Measurements from ENCODE around the gene LGALS9. TPM values are rescaled to one million over a fixed set of nuclear protein-coding genes. Genes with fewer than 3 reads are reported as not detected.
"Not testable (repeated sequence)": the region's sequence is repeated elsewhere in the genome, so short reads cannot be mapped to it uniquely, and the experiment has no call there.

The LGALS9 gene
- total RNA-seq, 1 donor from 2014 or later = 0.54 TPM

GRCh38 chr17:27654654-27655524 is 23.9 kb downstream of the LGALS9 start:
- H3K4me2 ChIP-seq = no peak overlapping the region
- H2AFZ ChIP-seq (replicated peaks) = peak overlapping the region; percentile 84
- no peak overlapping the region for H3K9ac ChIP-seq
- DNase-seq (ENCODE audit: low spot score) = peak; percentile 86
- Mint-ChIP-seq H3K4me3 (no peak overlapping the region), H3K27ac (no peak overlapping the region), H3K36me3 (no peaks in the 10 kb centered on the region), H3K9me3 (no peaks in the 10 kb centered on the region), H3K4me1 (no peaks in the 10 kb centered on the region), H3K27me3 (ENCODE audit: insufficient read depth, low read depth) (peaks cover 8% of the 10 kb centered on the region)
- no peaks in the 10 kb centered on the region for H3K36me3 ChIP-seq
- TF ChIP-seq EZH2 (IDR thresholded peaks at IDR 0.05) = no peak
- peak; percentile 96 for TF ChIP-seq CTCF (IDR thresholded peaks at IDR 0.05)
- H3K27ac ChIP-seq = no peak overlapping the region
- no peaks in the 10 kb centered on the region for H3F3A ChIP-seq (ENCODE audit: low read depth)
- no peaks in the 10 kb centered on the region for H4K20me1 ChIP-seq (ENCODE audit: low read depth)
- no peaks in the 10 kb centered on the region for H3K4me1 ChIP-seq
- no peaks in the 10 kb centered on the region for H3K27me3 ChIP-seq
- no peaks in the 10 kb centered on the region for H3K79me2 ChIP-seq (ENCODE audit: low read depth)
- no peaks in the 10 kb centered on the region for H3K9me3 ChIP-seq (ENCODE audit: low read depth)
- H3K4me3 ChIP-seq = no peak overlapping the region

- H3K4me3 ChIP-seq; H3K27me3 Mint-ChIP-seq (ENCODE audit: insufficient read depth, low read depth); DNase-seq (ENCODE audit: low spot score); H3K4me3 Mint-ChIP-seq; H3K27ac ChIP-seq; H2AFZ ChIP-seq (replicated peaks); H3K9ac ChIP-seq; H3F3A ChIP-seq (ENCODE audit: low read depth); H3K9me3 ChIP-seq (ENCODE audit: low read depth); H3K4me1 ChIP-seq; H3K9me3 Mint-ChIP-seq; H3K27ac Mint-ChIP-seq; H3K36me3 Mint-ChIP-seq; H3K36me3 ChIP-seq; H3K79me2 ChIP-seq (ENCODE audit: low read depth); H4K20me1 ChIP-seq (ENCODE audit: low read depth); H3K4me2 ChIP-seq; H3K27me3 ChIP-seq; H3K4me1 Mint-ChIP-seq: not testable (repeated sequence)
Measured at GRCh38 chr17:27655525-27656111, 24.6 kb downstream of the LGALS9 start.

- H3K27ac Mint-ChIP-seq; H3K9me3 Mint-ChIP-seq; H3K4me3 Mint-ChIP-seq; H3K79me2 ChIP-seq (ENCODE audit: low read depth); H3F3A ChIP-seq (ENCODE audit: low read depth); H3K4me1 ChIP-seq; DNase-seq (ENCODE audit: low spot score); H3K27ac ChIP-seq; H3K4me3 ChIP-seq; H3K9ac ChIP-seq; H4K20me1 ChIP-seq (ENCODE audit: low read depth); H2AFZ ChIP-seq (replicated peaks); H3K4me2 ChIP-seq; H3K27me3 ChIP-seq; H3K9me3 ChIP-seq (ENCODE audit: low read depth); H3K36me3 Mint-ChIP-seq; H3K36me3 ChIP-seq; H3K4me1 Mint-ChIP-seq; H3K27me3 Mint-ChIP-seq (ENCODE audit: insufficient read depth, low read depth): not testable (repeated sequence)
Measured at GRCh38 chr17:27656620-27657019, 25.6 kb downstream of the LGALS9 start.

GRCh38 chr17:27657620-27658019 is 26.6 kb downstream of the LGALS9 start:
- peaks cover 2% of the 10 kb centered on the region for H3K27me3 Mint-ChIP-seq (ENCODE audit: insufficient read depth, low read depth)
- H3K4me1 Mint-ChIP-seq = no peaks in the 10 kb centered on the region
- Histone ChIP-seq H2AFZ (replicated peaks) (no peak overlapping the region), H3K9ac (no peak overlapping the region), H3K4me2 (no peak overlapping the region), H3K27ac (no peak overlapping the region), H3K4me3 (no peak overlapping the region), H3K36me3 (no peaks in the 10 kb centered on the region), H3K27me3 (no peaks in the 10 kb centered on the region), H4K20me1 (ENCODE audit: low read depth) (no peaks in the 10 kb centered on the region), H3F3A (ENCODE audit: low read depth) (no peaks in the 10 kb centered on the region), H3K4me1 (no peaks in the 10 kb centered on the region), H3K9me3 (ENCODE audit: low read depth) (no peaks in the 10 kb centered on the region), H3K79me2 (ENCODE audit: low read depth) (no peaks in the 10 kb centered on the region)
- no peak overlapping the region for H3K4me3 Mint-ChIP-seq
- TF ChIP-seq EZH2 (IDR thresholded peaks at IDR 0.05) (no peak), CTCF (IDR thresholded peaks at IDR 0.05) (no peak), EZH2phosphoT487 (IDR thresholded peaks at IDR 0.05) (no peak)
- peak; percentile 51 for DNase-seq (ENCODE audit: low spot score)
- no peaks in the 10 kb centered on the region for H3K9me3 Mint-ChIP-seq
- no peak overlapping the region for H3K27ac Mint-ChIP-seq
- H3K36me3 Mint-ChIP-seq = no peaks in the 10 kb centered on the region

Data from neural progenitor cell (in vitro differentiated cells).